Colonic mucosa (tissue), 4 donors: ENCODE data around the gene EXD3. TPM values are rescaled to one million over a fixed set of nuclear protein-coding genes. Genes with fewer than 3 reads are reported as not detected.
A peak's percentile ranks its signal among the peaks of the same experiment; 100 is the strongest.

Experiments used
- DNase-seq: peaks from one replicate; pipeline ENCODE4 v3.0.0-alpha.2; 2020
- H3K27ac ChIP-seq: fragments of 200-600 bp; one replicate; pipeline ENCODE4 v1.8.0; 2021
- H3K27me3 ChIP-seq: fragments of 200-600 bp; one replicate; pipeline ENCODE4 v1.8.0; 2021
- H3K36me3 ChIP-seq: fragments of 200-600 bp; one replicate; pipeline ENCODE4 v1.8.0; 2021
- H3K4me1 ChIP-seq: fragments of 200-600 bp; one replicate; pipeline ENCODE4 v1.8.0; 2021; ENCODE audit warnings: mild to moderate bottlenecking
- H3K4me3 ChIP-seq: fragments of 200-600 bp; one replicate; pipeline ENCODE4 v1.8.0; 2021
- H3K9ac ChIP-seq, 2 donors: one replicate each; pipeline ENCODE4 v1.7.0; 2013; ENCODE audit warnings: control low read depth in 2 of 2, low read depth in 2 of 2, low read length in 2 of 2
- H3K9me3 ChIP-seq: fragments of 200-600 bp; one replicate; pipeline ENCODE4 v1.8.0; 2021
- intact Hi-C: fragments of 100-400 bp; cut with DNase I; formaldehyde crosslinking; loops from one replicate; pipeline ENCODE4 v1.14.1; 2022
- total RNA-seq, 2 donors: library from RNA; stranded (reverse); fragmentation: NEBNext Ultra II Directional in 1 of 2; extraction: Animal tissue kit (Norgen Biotek cat#: 25700) in 1 of 2; gene quantifications; one replicate each; pipeline ENCODE4 v1.2.1, GENCODE V29; 2021
- TF ChIP-seq, protein P1 (sequence below): fragments of 200-600 bp; IDR thresholded peaks from one replicate; pipeline ENCODE4 v1.8.0; 2022; ENCODE audit warnings: antibody characterized with exemption, mild to moderate bottlenecking
- donor health status: healthy.
- donor health status: DM: no; HTN: no; CAD: no.
- donor health status: DM: no; HTN: no; CAD: no.

The EXD3 gene
- total RNA-seq, 2 donors from 2014 or later, result 34.9 to 36.4 TPM

- DNase-seq, result no peak
- H3K4me1 ChIP-seq, result peaks cover 26% of the 10 kb centered on the region
- no peak overlapping the region for H3K27ac ChIP-seq
- no peaks in the 10 kb centered on the region for H3K36me3 ChIP-seq
- no peak overlapping the region for H3K9ac ChIP-seq
- no peak overlapping the region for H3K4me3 ChIP-seq
- TF ChIP-seq, protein P1, sequence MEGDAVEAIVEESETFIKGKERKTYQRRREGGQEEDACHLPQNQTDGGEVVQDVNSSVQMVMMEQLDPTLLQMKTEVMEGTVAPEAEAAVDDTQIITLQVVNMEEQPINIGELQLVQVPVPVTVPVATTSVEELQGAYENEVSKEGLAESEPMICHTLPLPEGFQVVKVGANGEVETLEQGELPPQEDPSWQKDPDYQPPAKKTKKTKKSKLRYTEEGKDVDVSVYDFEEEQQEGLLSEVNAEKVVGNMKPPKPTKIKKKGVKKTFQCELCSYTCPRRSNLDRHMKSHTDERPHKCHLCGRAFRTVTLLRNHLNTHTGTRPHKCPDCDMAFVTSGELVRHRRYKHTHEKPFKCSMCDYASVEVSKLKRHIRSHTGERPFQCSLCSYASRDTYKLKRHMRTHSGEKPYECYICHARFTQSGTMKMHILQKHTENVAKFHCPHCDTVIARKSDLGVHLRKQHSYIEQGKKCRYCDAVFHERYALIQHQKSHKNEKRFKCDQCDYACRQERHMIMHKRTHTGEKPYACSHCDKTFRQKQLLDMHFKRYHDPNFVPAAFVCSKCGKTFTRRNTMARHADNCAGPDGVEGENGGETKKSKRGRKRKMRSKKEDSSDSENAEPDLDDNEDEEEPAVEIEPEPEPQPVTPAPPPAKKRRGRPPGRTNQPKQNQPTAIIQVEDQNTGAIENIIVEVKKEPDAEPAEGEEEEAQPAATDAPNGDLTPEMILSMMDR, result no peak
- H3K9me3 ChIP-seq, result no peaks in the 10 kb centered on the region
- H3K27me3 ChIP-seq, result no peaks in the 10 kb centered on the region
- intact Hi-C loops, result loop anchor here (5.0 kb wide), 1 partner anchor 107 kb away; the partner anchor contains the start of gene NRARP
Measured at GRCh38 chr9:137408651-137409405, 14.1 kb downstream of the EXD3 start.

- TF ChIP-seq, protein P1, result no peak
- H3K27ac ChIP-seq, result no peak overlapping the region
- H3K9ac ChIP-seq, result peak overlapping the region; percentile 63 to 87
- DNase-seq, result no peak
- H3K4me3 ChIP-seq, result peak overlapping the region; percentile 34
- peaks cover 26% of the 10 kb centered on the region for H3K4me1 ChIP-seq
- intact Hi-C loops, result loop anchor here (2.0 to 5.0 kb wide), 2 partner anchors 105 to 121 kb away; partner anchors contain the start of gene NRARP
- H3K27me3 ChIP-seq, result no peaks in the 10 kb centered on the region
- H3K9me3 ChIP-seq, result no peaks in the 10 kb centered on the region
- no peaks in the 10 kb centered on the region for H3K36me3 ChIP-seq
Measured at GRCh38 chr9:137407590-137408300, 15.2 kb downstream of the EXD3 start.

DNA sequence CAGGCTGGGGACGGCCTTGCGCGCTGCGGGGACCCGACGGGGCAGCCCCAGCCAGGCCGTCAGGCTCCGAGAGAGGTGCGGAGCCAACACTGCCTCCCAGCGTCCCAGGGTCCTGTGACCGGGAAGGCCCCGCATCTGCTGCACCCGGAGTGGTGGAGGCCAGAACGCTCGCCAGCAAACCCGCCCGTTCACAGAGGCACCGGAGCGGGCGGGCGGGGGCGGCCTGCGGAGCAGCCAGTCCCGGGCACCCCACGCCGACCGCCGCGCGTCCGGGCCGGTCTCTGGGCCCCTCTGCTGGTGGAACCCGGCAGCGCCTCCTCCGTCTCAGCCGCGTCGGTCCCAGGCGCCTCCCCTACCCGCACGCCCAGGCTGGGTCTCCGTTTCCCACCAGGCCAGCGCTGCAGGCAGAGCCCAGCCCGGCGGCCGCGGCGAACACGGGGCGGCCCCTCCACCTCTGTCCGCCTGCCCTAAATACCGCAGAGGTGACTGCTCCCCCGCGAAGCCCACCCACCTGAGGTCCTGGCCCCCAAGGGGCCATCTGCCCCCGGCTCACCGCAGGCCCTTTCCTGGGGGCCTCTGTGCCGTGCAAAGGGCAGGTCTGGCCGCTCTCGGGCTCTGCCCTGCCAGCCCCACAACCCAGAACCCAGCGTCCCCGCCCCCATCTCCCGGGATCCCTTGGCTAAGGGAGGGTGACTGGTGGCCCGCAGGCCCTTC lies 15.9 kb downstream of the EXD3 start:
- peak; percentile 76 for DNase-seq
- Histone ChIP-seq H3K4me3 (peak overlapping the region; percentile 34), H3K27me3 (no peaks in the 10 kb centered on the region), H3K27ac (peak overlapping the region; percentile 23), H3K9me3 (no peaks in the 10 kb centered on the region), H3K4me1 (peaks cover 21% of the 10 kb centered on the region), H3K9ac (peak overlapping the region; percentile 63 to 87), H3K36me3 (no peaks in the 10 kb centered on the region)
- TF ChIP-seq, protein P1, result peak; percentile 81
- intact Hi-C loops, result loop anchor here (2.0 to 5.0 kb wide), 2 partner anchors 105 to 120 kb away; partner anchors contain the start of gene NRARP

DNA sequence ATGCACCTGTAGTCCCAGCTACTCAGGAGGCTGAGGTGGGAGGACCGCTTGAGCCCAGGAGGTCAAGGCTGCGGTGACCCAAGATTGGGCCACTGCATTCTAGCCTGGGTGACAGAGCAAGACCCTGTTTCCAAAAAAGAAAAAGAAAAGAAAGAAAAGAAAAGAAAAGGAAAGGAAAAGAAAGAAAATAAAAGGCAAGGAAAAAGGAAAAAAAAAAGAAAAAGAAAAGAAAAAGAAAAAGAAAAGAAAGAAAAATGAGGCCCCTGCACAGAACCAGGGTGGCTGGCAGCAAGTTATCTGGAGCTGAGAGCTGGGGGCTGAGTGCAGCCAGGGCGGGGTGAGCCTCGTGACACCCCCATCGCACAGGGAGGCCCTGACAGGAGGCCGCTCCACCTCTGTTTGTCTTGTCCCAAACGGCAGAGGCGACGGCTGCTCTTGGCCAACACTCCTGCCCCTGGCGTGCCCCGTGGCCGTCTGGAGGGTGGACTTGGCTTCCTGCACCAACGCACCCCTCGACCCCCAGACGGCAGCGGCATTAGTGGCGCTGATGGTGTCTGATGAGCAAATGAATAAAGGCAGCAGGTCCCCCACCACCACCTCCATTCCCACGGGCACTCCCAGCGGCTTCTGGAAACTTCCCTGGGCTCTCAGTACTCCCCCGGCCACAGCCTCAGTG lies 16.7 kb downstream of the EXD3 start:
- peak; percentile 65 for DNase-seq
- TF ChIP-seq, protein P1, result no peak
- H3K9me3 ChIP-seq, result no peaks in the 10 kb centered on the region
- H3K36me3 ChIP-seq, result no peaks in the 10 kb centered on the region
- peak overlapping the region; percentile 23 for H3K27ac ChIP-seq
- H3K27me3 ChIP-seq, result no peaks in the 10 kb centered on the region
- H3K9ac ChIP-seq, result peak overlapping the region; percentile 63 to 87
- peak overlapping the region; percentile 34 for H3K4me3 ChIP-seq
- H3K4me1 ChIP-seq, result peaks cover 18% of the 10 kb centered on the region
- intact Hi-C loops, result loop anchor here (2.0 to 5.0 kb wide), 2 partner anchors 104 to 119 kb away; partner anchors contain the start of gene NRARP

DNA sequence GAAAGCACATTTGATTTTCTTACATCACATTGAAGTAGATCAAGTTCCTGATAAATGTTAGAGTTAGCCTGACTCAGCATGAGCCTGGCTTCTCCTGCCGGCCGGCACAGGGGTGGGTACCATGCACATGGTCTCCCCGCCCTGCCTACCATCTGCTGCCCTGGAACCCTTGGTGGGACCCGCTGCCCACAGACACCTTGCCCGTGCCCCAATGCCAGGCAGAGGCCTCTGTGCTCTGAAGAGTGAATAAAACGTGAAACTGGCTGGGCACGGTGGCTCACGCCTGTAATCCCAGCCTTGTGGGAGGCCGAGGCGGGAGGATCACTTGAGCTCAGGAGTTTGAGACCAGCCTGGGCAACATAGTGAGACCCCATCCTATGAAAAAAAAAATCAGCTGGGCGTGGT lies 17.3 kb downstream of the EXD3 start:
- TF ChIP-seq, protein P1, result no peak
- no peak overlapping the region for H3K27ac ChIP-seq
- H3K4me3 ChIP-seq, result no peak overlapping the region
- intact Hi-C loops, result loop anchor here (2.0 to 5.0 kb wide), 2 partner anchors 103 to 119 kb away; partner anchors contain the start of gene NRARP
- H3K4me1 ChIP-seq, result peaks cover 18% of the 10 kb centered on the region
- H3K9me3 ChIP-seq, result no peaks in the 10 kb centered on the region
- no peaks in the 10 kb centered on the region for H3K27me3 ChIP-seq
- peak overlapping the region in 1 of 2 donors; percentile 12 for H3K9ac ChIP-seq
- H3K36me3 ChIP-seq, result no peaks in the 10 kb centered on the region
- DNase-seq, result no peak
